HG03097 (cell line): ENCODE measurements around the gene WDR5.

Experiments
- ATAC-seq: cut with Tn5 transposase; IDR thresholded peaks from one replicate; pipeline ENCODE4 v1.9.1; 2021; ENCODE audit not compliant: unreplicated experiment, low FRiP score

WDR5 gene

DNA sequence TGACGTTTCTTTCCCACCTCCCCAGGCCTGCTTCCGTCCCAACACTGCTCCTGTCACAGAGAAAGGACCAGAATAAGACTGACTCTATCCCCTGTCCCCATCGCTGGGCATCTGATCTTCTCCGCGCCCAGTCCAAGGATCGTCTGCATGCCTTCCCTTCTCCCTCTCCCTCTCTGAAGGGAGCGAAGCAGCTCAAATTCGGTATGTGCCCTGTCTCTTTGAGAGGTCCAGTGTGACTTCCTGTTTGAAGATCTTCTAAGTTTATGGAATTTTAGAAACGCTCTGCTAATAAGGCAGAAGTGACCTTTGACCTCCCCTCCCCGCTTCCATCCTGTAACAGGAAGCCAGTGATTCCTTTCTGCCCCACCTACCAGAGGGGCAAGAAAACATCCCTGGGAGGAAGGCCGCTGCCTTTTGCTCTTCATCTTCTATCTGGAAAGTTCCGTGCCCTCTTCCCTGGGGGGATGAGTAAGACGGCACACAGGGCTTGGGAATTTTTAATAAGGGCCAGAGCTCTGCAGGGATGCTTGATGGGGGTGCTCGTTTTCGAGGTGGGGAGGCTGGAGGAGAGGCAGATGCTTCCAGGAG is 69.2 kb downstream of the WDR5 start:
- ATAC-seq = no peak

DNA sequence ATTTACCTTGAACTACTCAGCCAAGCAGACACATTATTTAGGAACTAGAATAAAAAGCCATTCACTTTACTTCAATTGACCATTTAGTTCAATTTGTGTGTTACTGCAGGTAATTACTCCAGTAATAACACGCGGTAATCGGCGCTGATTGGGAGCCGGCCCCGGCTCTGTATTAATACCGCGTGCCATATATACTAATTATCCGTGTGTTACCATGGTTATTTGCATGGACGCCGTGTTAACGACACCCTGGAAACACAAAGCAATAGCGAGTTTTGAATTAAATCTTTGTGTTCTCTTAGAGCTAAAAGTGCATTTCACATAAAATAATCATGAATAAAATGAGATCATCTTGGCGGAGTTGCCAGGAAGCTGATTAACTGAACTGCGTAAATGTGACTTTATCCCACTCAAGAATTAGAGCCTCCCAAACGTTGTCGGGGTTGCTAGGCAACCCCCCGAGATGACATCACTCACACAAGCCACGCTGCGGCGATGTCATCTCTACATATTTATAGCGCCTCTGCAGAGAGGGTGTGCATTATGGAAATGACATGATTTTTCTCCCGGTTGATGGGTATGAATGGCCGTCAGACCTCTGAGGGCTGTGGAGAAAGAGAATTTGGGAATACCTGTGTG is 69.9 kb downstream of the WDR5 start:
- no peak for ATAC-seq

DNA sequence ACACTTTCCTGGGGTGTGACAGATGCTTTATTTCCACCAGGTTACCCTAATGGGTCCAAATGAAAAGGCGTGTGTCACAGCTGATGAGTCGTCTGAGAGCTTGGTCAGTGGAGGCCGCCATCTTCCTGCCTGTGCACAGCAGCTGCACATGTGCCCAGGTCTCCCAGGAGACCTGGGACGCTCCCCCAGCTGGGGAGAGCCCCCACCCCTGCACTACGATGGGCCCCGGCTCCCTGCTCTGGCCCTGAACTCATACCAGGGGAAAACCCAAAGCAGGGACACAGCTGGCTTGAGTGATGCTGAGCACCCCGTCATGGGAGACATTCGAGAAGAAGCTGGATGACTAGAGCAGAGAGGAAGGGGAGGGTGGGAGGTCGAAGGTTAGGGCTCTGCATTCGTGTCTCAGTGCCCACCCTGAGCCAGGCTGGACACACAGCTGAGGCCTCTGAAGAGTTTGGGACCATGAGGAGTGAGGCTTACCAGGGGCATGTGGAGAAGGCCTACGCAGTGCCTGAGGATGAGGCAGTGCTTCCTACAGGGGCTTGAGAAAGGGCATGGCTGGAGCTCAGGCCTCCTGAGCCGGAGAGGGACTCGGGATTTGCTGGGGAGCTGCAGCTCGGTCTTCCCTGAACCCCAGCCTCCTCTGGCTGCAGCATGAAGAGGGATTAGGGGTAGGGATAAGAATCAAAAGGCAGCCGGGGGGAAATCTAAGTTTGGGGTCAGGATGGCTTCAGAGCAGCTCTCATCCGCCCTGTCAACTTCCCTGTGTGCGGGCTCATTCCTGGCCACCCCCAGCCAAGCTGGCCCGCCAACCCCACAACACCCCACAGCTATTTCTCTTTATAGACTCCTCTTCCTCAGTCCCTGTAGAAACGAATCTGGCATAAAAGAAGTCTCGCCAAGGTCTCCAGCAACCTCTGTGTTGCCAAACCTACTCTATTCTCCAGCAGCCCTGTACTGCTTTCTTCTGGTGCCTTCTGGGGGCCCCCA is 70.7 kb downstream of the WDR5 start:
- ATAC-seq = no peak

DNA sequence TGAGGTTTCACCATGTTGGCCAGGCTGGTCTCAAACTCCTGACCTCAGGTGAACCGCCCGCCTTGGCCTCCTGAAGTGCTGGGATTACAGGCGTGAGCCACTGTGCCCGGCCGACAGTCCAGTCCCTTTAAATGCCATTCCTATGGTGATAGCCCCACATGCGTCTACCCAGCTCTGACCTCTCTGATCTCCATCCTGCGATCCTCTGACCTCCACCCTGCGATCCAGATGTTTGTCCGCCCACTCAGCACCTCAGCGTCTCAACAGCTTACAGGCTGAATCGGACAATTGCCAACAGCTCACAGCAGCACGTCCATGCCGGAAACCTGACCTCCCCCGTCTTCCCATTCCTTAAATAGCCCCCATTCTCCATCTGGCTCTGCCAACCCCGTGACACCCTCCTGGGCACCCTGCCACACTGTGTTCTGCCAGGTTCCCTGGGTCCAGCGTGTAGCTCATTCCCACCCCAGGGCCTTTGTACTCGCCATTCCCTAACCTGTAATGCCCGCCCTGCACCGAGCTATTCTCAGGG is 72.5 kb downstream of the WDR5 start:
- ATAC-seq = no peak

DNA sequence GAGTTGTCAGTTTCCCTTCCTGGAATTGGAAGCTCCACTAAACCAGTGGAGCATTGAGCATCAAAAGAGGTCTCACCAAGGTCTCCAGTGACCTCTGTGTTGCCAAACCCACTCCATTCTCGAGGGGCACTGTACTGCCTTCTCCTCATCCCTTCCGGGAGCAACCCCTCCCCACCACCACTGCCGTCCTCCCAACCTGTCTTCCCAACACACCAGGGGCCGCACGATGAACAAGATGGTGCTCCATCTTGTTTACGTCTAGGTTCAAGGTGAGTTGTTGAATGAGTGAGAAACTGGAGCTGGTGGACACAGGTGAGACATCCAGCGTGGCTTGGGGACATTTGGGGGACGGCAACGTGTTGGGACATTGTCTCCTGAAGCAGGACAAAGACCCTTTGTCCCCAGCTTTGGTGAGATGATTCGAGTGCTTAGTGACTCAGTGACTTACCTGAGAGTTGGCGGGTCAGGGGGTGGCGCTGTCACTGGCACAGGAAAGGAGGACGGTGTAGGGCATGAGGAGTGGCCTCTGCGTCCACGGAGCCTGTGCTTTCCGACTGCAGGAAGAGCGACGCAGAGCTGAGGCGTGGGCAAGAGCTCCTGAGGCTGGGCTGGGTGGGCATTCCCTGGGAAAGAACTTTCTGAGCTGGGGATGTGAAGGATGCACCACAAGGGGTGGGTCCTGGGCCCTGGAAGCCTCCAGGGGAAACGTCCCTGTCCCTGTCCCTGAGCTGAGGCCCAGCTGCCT is 73.3 kb downstream of the WDR5 start:
- ATAC-seq = no peak
